CD4-positive, alpha-beta memory T cell (primary cell): ENCODE measurements around the gene IGFALS. TPM values are rescaled to one million over a fixed set of nuclear protein-coding genes. Genes with fewer than 3 reads are reported as not detected.

Experiments used
- CTCF ChIA-PET: fragments of 350-600 bp; sonication (Branson Sonifier 250); formaldehyde crosslinking; loops from one replicate; lab custom pipeline; 2021; ENCODE audit warnings: inconsistent platforms; ENCODE audit not compliant: partially characterized antibody; lab: Charles Lee
- POLR2A ChIA-PET: fragments of 350-600 bp; sonication (Branson Sonifier 250); formaldehyde crosslinking; loops from one replicate; lab custom pipeline; 2021; ENCODE audit not compliant: partially characterized antibody; lab: Charles Lee
- DNase-seq, 5 donors: peaks; one replicate each; pipeline versions ENCODE4 v3.0.0 to v3.0.0-alpha.2; 2020 to 2022; ENCODE audit warnings: mixed read lengths in 1 of 5
- H3K27ac ChIP-seq: one replicate; pipeline ENCODE4 v1.7.0; 2013; ENCODE audit warnings: low read depth, low read length
- H3K27me3 ChIP-seq: 2 replicates; pipeline ENCODE4 v1.7.0; 2013; ENCODE audit warnings: mild to moderate bottlenecking, low read length, moderate library complexity; ENCODE audit not compliant: insufficient read depth
- H3K36me3 ChIP-seq: 2 replicates; pipeline ENCODE4 v1.7.0; 2013; ENCODE audit warnings: mild to moderate bottlenecking, low read length, moderate library complexity; ENCODE audit not compliant: insufficient read depth
- H3K4me1 ChIP-seq: 2 replicates; pipeline ENCODE4 v1.7.0; 2013; ENCODE audit warnings: mild to moderate bottlenecking, low read length, moderate library complexity; ENCODE audit not compliant: insufficient read depth
- H3K4me3 ChIP-seq, 2 donors: one replicate each; pipeline ENCODE4 v1.7.0; 2013; ENCODE audit warnings: low read length in 2 of 2, mild to moderate bottlenecking in 1 of 2
- H3K9me3 ChIP-seq, 2 donors: one replicate each; pipeline ENCODE4 v1.7.0; 2013; ENCODE audit warnings: low read length in 2 of 2, control low read depth in 1 of 2; ENCODE audit not compliant: control insufficient read depth in 1 of 2
- H3K27ac Mint-ChIP-seq, 7 donors: one replicate each; pipeline ENCODE4 v1.8.0; 2020 to 2021; ENCODE audit warnings: mixed read lengths in 7 of 7, mild to moderate bottlenecking in 6 of 7, inconsistent platforms in 3 of 7, moderate library complexity in 3 of 7
- H3K27me3 Mint-ChIP-seq, 2 donors: one replicate each; pipeline ENCODE4 v1.8.0; 2020 to 2021; ENCODE audit warnings: mixed read lengths in 2 of 2
- H3K36me3 Mint-ChIP-seq, 2 donors: one replicate each; pipeline ENCODE4 v1.8.0; 2020 to 2021; ENCODE audit warnings: mixed read lengths in 2 of 2, inconsistent platforms in 1 of 2, mild to moderate bottlenecking in 1 of 2
- H3K4me1 Mint-ChIP-seq, 4 donors: one replicate each; pipeline ENCODE4 v1.8.0; 2020 to 2021; ENCODE audit warnings: mixed read lengths in 4 of 4, mild to moderate bottlenecking in 1 of 4
- H3K4me3 Mint-ChIP-seq, 8 donors: one replicate each; pipeline ENCODE4 v1.8.0; 2020 to 2021; ENCODE audit warnings: mixed read lengths in 8 of 8, mild to moderate bottlenecking in 7 of 8, moderate library complexity in 6 of 8, inconsistent platforms in 3 of 8
- H3K9me3 Mint-ChIP-seq, 8 donors: one replicate each; pipeline ENCODE4 v1.8.0; 2020 to 2021; ENCODE audit warnings: mixed read lengths in 8 of 8, mild to moderate bottlenecking in 5 of 8, inconsistent platforms in 3 of 8, moderate library complexity in 1 of 8
- intact Hi-C: fragments of 100-400 bp; cut with micrococcal nuclease; formaldehyde crosslinking; loops from one replicate; pipeline ENCODE4 v1.15.1; 2023
- polyA plus RNA-seq, 2 donors: library from polyadenylated mRNA; unstranded; fragments of 300-500 nt; fragmentation: Illumina TruSeq; gene quantifications; one replicate each; pipeline ENCODE4 v1.2.3, GENCODE V29; 2021
- total RNA-seq, 2 experiments: library from RNA; stranded (reverse); gene quantifications; one replicate each; pipeline ENCODE4 v1.2.3, GENCODE V29; 2021

IGFALS gene
- total and polyA plus RNA-seq, 4 experiments from 2014 or later, result 0.29 to 0.36 TPM; not detected in 2

- no peaks in the 10 kb centered on the region for H3K27me3 Mint-ChIP-seq
- Histone ChIP-seq H3K9me3 (no peaks in the 10 kb centered on the region), H3K36me3 (peaks cover 22% of the 10 kb centered on the region), H3K27ac (no peak overlapping the region), H3K4me3 (no peak overlapping the region), H3K27me3 (no peaks in the 10 kb centered on the region), H3K4me1 (peaks cover 34% of the 10 kb centered on the region)
- intact Hi-C loops, result no loop called here
- H3K9me3 Mint-ChIP-seq, result no peaks in the 10 kb centered on the region
- peak overlapping the region in 2 of 8 donors; percentile 21 to 52 for H3K4me3 Mint-ChIP-seq
- peaks cover 10 to 34% (median 13%) of the 10 kb centered on the region in 4 donors for H3K4me1 Mint-ChIP-seq
- ChIA-PET CTCF (no interaction called here), POLR2A (interaction anchor here (0.6 to 9.4 kb wide), 2 partner anchors 38 to 69 kb away, joined by 3 to 66 read pairs; partner anchors contain the start of gene MAPK8IP3)
- H3K36me3 Mint-ChIP-seq, result peaks cover 0 to 17% of the 10 kb centered on the region in 2 donors
- no peak for DNase-seq
- H3K27ac Mint-ChIP-seq, result peak overlapping the region in 1 of 7 donors; percentile 88
These were observed 17.4 kb downstream of the IGFALS start for GRCh38 chr16:1775846-1776671.

DNA sequence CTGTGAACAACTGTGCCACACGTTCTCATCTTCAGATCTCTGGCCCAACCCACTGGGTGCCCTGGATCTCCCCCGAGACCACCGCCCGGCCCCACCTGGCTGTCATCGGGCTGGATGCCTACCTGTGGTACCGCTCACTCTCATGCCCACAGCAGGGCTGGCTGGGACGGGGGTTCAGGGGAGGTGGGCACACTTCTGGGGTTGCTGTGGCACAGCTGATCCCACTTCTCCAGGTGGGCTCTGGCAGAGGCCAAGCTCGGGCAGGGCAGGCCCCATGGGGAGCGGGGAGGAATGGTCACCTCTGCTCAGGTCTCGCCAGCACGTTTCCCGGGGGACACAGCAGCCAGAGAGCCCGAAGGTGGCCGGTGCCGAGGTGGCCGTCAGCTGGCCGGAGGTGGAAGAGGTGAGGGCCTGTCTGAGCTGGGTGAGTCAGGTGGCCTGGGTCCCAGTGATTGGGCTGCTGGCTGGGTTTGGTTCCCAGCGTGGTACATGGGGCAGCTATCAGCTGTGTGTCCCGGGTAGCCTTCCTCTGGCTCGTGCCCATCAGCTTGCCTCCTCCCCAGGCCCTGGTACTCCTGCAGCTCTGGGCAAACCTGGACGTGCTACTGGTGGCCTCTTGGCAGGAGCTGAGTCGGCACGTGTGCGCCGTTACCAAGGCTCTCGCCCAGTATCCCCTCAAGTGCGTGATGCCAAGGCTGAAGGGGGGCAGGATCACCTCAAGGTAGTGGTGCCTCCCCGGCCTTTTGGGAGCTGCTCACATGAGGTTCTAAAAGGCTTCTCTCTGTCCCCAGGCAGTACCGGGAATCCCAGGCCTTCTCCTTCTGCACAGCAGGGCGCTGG, 18.3 kb downstream of the IGFALS start:
- CTCF ChIA-PET, result interaction anchor here (1.7 kb wide), 1 partner anchor 8 kb away, joined by 16 read pairs; the partner anchor contains the start of genes NUBP2 and SPSB3
- H3K36me3 ChIP-seq, result peaks cover 13% of the 10 kb centered on the region

GRCh38 chr16:1774448-1774780, 19.1 kb downstream of the IGFALS start:
- Histone ChIP-seq H3K27me3 (no peaks in the 10 kb centered on the region), H3K4me3 (no peak overlapping the region), H3K9me3 (no peaks in the 10 kb centered on the region), H3K27ac (peak overlapping the region; percentile 72), H3K4me1 (peaks cover 29% of the 10 kb centered on the region), H3K36me3 (peaks cover 10% of the 10 kb centered on the region)
- Mint-ChIP-seq H3K27ac (peak overlapping the region in 1 of 7 donors; percentile 88), H3K36me3 (peaks cover 0 to 22% of the 10 kb centered on the region in 2 donors), H3K4me3 (peak overlapping the region in 6 of 8 donors; percentile 24 to 83 (median 54)), H3K4me1 (peaks cover 11 to 32% (median 15%) of the 10 kb centered on the region in 4 donors), H3K27me3 (no peaks in the 10 kb centered on the region), H3K9me3 (no peaks in the 10 kb centered on the region)
- CTCF ChIA-PET, result interaction anchor here (0.9 to 1.7 kb wide), 2 partner anchors 8 to 30 kb away, joined by 3 to 16 read pairs; partner anchors contain the start of genes NUBP2 and SPSB3
- POLR2A ChIA-PET, result interaction anchor here (1.1 to 11.4 kb wide), 6 partner anchors 6 to 191 kb away, joined by 3 to 185 read pairs (median 20); partner anchors contain the start of genes FAHD1, HAGH, MAPK8IP3 and NUBP2
- DNase-seq, result no peak
- intact Hi-C loops, result loop anchor here (5.0 kb wide), 1 partner anchor 758 kb away; the partner anchor contains the start of gene CEMP1

More for the DNA sequence above, 18.3 kb downstream of the IGFALS start:
- Histone ChIP-seq H3K27ac (peak overlapping the region; percentile 72), H3K4me1 (peaks cover 32% of the 10 kb centered on the region), H3K27me3 (no peaks in the 10 kb centered on the region), H3K9me3 (no peaks in the 10 kb centered on the region), H3K4me3 (no peak overlapping the region)
- Mint-ChIP-seq H3K27ac (peak overlapping the region in 1 of 7 donors; percentile 88), H3K27me3 (no peaks in the 10 kb centered on the region), H3K36me3 (peaks cover 0 to 19% of the 10 kb centered on the region in 2 donors), H3K9me3 (no peaks in the 10 kb centered on the region), H3K4me3 (peak overlapping the region in 7 of 8 donors; percentile 13 to 59 (median 44)), H3K4me1 (peaks cover 10 to 30% (median 12%) of the 10 kb centered on the region in 4 donors)
- DNase-seq, result no peak
- intact Hi-C loops, result no loop called here
- POLR2A ChIA-PET, result interaction anchor here (0.6 to 11.4 kb wide), 5 partner anchors 5 to 154 kb away, joined by 3 to 185 read pairs (median 3); partner anchors contain the start of genes MAPK8IP3, NUBP2 and SPSB3

DNA sequence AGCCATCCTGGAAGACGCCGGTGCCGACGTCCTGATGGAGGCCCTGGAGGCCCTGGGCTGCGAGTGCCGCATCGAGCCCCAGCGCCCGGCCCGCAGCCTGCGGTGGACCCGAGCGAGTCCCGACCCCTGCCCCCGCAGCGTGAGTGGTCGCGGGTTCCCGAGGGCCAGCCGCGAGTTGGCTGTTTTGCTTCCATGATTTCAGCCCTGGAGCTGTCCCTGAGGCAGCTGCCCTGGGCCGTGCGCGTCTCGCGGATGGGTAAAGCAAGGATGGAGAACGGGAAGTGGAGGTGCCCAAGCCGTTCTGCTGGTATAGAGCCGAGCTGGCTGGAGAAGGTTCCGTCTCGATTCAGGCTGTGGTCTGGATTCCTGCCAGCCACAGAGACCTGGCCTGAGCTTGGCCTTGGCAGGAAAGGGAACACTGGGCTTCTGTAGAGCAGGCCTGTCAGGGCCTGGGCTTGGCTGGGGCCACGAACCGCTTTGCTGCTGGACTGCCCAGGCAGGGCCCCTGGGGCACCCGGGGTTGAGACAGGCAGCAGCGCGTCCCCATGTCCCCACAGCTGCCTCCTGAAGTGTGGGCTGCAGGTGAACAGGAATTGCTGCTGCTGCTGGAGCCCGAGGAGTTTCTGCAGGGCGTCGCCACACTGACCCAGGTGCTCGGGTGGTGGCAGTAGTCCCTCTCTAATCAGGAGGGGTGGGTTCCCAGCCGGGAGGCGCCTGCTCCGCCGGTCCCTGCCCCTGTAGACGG, 19.6 kb downstream of the IGFALS start:
- Histone ChIP-seq H3K4me3 (peak overlapping the region; percentile 45 to 73), H3K4me1 (peaks cover 29% of the 10 kb centered on the region), H3K27me3 (no peaks in the 10 kb centered on the region), H3K27ac (peak overlapping the region; percentile 72), H3K9me3 (no peaks in the 10 kb centered on the region), H3K36me3 (peaks cover 5% of the 10 kb centered on the region)
- no peak for DNase-seq
- intact Hi-C loops, result loop anchor here (1.0 to 5.0 kb wide), 4 partner anchors 8 to 758 kb away; partner anchors contain the start of genes CEMP1, FAHD1, HAGH and NUBP2
- ChIA-PET CTCF (interaction anchor here (0.9 to 1.7 kb wide), 2 partner anchors 9 to 30 kb away, joined by 3 to 16 read pairs; partner anchors contain the start of genes NUBP2 and SPSB3), POLR2A (interaction anchor here (1.1 to 11.4 kb wide), 6 partner anchors 6 to 191 kb away, joined by 3 to 185 read pairs (median 20); partner anchors contain the start of genes FAHD1, HAGH, MAPK8IP3 and NUBP2)
- Mint-ChIP-seq H3K36me3 (peaks cover 0 to 19% of the 10 kb centered on the region in 2 donors), H3K27ac (peak overlapping the region in 6 of 7 donors; percentile 48 to 90 (median 84)), H3K9me3 (no peaks in the 10 kb centered on the region), H3K4me3 (peak overlapping the region; percentile 78 to 97 (median 83)), H3K4me1 (peaks cover 11 to 32% (median 15%) of the 10 kb centered on the region in 4 donors), H3K27me3 (no peaks in the 10 kb centered on the region)

GRCh38 chr16:1772908-1773702, 20.4 kb downstream of the IGFALS start, which contains the start of gene MRPS34:
Gene MRPS34, minus strand, starts transcription at chr16:1773134. Its CDS starts 15 bp downstream, at chr16:1773119.
- peaks cover 29% of the 10 kb centered on the region for H3K4me1 ChIP-seq
- intact Hi-C loops, result loop anchor here (1.0 to 5.0 kb wide), 4 partner anchors 9 to 759 kb away; partner anchors contain the start of genes CEMP1, FAHD1, HAGH and NUBP2
- H3K9me3 ChIP-seq, result no peaks in the 10 kb centered on the region
- H3K27ac Mint-ChIP-seq, result peak within 1 kb of the TSS; percentile 90 to 97 (median 95)
- H3K27me3 ChIP-seq, result no peaks in the 10 kb centered on the region
- H3K36me3 ChIP-seq, result peaks cover 5% of the 10 kb centered on the region
- peak within 1 kb of the TSS; percentile 72 for H3K27ac ChIP-seq
- H3K4me3 Mint-ChIP-seq, result peak within 1 kb of the TSS; percentile 85 to 98 (median 96)
- H3K4me1 Mint-ChIP-seq, result peaks cover 11 to 32% (median 15%) of the 10 kb centered on the region in 4 donors
- H3K27me3 Mint-ChIP-seq, result no peaks in the 10 kb centered on the region
- ChIA-PET CTCF (interaction anchor here (1.7 to 2.3 kb wide), 2 partner anchors 9 to 10 kb away, joined by 16 read pairs; partner anchors contain the start of genes NUBP2 and SPSB3), POLR2A (interaction anchor here (0.8 to 11.4 kb wide), 12 partner anchors 7 to 1005 kb away, joined by 3 to 185 read pairs (median 4); partner anchors contain the start of genes FAHD1, HAGH, JPT2 and MAPK8IP3)
- H3K9me3 Mint-ChIP-seq, result no peaks in the 10 kb centered on the region
- peak; percentile 72 to 78 (median 74) for DNase-seq
- H3K36me3 Mint-ChIP-seq, result peaks cover under 1 to 19% of the 10 kb centered on the region in 2 donors
- H3K4me3 ChIP-seq, result peak within 1 kb of the TSS; percentile 45 to 88
